ENCODE measurements around the gene SHOX. TPM values are rescaled to one million over a fixed set of nuclear protein-coding genes. Genes with fewer than 3 reads are reported as not detected.

Gene SHOX
- total RNA-seq, 3 donors from 2014 or later (not counting 1 experiment from before 2014, with no cell fraction given) = not detected

DNA sequence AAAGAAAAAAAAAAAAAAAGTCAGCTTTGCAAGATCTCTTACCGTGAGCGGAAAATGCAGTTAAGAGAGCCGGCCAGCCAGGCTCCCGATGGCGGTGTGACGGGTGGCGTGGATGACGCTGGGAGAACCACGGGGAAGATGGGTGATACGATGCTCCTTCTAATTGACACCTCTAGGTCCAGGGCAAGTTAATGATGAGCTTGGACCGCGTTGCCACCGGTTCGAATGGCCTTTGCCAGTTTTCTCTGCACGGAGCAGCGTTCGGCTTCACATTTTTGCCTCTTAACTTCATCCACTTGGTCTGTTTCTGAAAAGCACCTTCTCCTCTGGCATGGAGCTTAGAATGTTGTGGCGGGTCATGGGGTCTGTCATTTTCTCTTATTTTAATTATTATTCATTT, 33.2 kb downstream of the SHOX start:
- Mint-ChIP-seq H3K4me3 (no peak overlapping the region), H3K4me1 (no peaks in the 10 kb centered on the region), H3K27ac (no peak overlapping the region), H3K27me3 (ENCODE audit: low read depth in 2 of 2) (no peaks in the 10 kb centered on the region), H3K36me3 (no peaks in the 10 kb centered on the region), H3K9me3 (peaks cover 0 to 3% of the 10 kb centered on the region in 2 donors)
- TF ChIP-seq, protein P1, sequence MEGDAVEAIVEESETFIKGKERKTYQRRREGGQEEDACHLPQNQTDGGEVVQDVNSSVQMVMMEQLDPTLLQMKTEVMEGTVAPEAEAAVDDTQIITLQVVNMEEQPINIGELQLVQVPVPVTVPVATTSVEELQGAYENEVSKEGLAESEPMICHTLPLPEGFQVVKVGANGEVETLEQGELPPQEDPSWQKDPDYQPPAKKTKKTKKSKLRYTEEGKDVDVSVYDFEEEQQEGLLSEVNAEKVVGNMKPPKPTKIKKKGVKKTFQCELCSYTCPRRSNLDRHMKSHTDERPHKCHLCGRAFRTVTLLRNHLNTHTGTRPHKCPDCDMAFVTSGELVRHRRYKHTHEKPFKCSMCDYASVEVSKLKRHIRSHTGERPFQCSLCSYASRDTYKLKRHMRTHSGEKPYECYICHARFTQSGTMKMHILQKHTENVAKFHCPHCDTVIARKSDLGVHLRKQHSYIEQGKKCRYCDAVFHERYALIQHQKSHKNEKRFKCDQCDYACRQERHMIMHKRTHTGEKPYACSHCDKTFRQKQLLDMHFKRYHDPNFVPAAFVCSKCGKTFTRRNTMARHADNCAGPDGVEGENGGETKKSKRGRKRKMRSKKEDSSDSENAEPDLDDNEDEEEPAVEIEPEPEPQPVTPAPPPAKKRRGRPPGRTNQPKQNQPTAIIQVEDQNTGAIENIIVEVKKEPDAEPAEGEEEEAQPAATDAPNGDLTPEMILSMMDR (IDR thresholded peaks at IDR 0.05) = no peak
- ATAC-seq (no peak), DNase-seq (no peak)
- Histone ChIP-seq H3K27ac (ENCODE audit: low read length) (no peak overlapping the region), H3K36me3 (ENCODE audit: control insufficient read depth, insufficient read depth, low read length) (no peaks in the 10 kb centered on the region), H3K4me3 (ENCODE audit: low read length) (no peak overlapping the region), H3K4me1 (ENCODE audit: control insufficient read depth, insufficient read depth, low read length) (no peaks in the 10 kb centered on the region), H3K9me3 (ENCODE audit: control insufficient read depth, insufficient read depth, low read length) (no peaks in the 10 kb centered on the region), H3K27me3 (ENCODE audit: control insufficient read depth, insufficient read depth, low read length) (no peaks in the 10 kb centered on the region)
- intact Hi-C loops (cut with micrococcal nuclease) = no loop called here
- WGBS (ENCODE audit: insufficient coverage) = 96% methylated on average over 17 of the region's 18 CpGs

GRCh38 chrX:666762-667720, 36.5 kb downstream of the SHOX start:
- 75% methylated on average over 27 of the region's 27 CpGs for WGBS (ENCODE audit: insufficient coverage)
- Histone ChIP-seq H3K27ac (ENCODE audit: low read length) (no peak overlapping the region), H3K9me3 (ENCODE audit: control insufficient read depth, insufficient read depth, low read length) (no peaks in the 10 kb centered on the region), H3K27me3 (ENCODE audit: control insufficient read depth, insufficient read depth, low read length) (no peaks in the 10 kb centered on the region), H3K36me3 (ENCODE audit: control insufficient read depth, insufficient read depth, low read length) (no peaks in the 10 kb centered on the region), H3K4me1 (ENCODE audit: control insufficient read depth, insufficient read depth, low read length) (no peaks in the 10 kb centered on the region), H3K4me3 (ENCODE audit: low read length) (no peak overlapping the region)
- H3K27me3 Mint-ChIP-seq (ENCODE audit: low read depth in 2 of 2) = no peaks in the 10 kb centered on the region
- no peak for ATAC-seq
- peaks cover 0 to 3% of the 10 kb centered on the region in 2 donors for H3K9me3 Mint-ChIP-seq
- TF ChIP-seq, protein P1 (IDR thresholded peaks at IDR 0.05) = no peak
- no peak overlapping the region for H3K4me3 Mint-ChIP-seq
- DNase-seq = no peak
- no peaks in the 10 kb centered on the region for H3K36me3 Mint-ChIP-seq
- intact Hi-C loops (cut with micrococcal nuclease) = no loop called here
- no peak overlapping the region for H3K27ac Mint-ChIP-seq
- no peaks in the 10 kb centered on the region for H3K4me1 Mint-ChIP-seq

DNA sequence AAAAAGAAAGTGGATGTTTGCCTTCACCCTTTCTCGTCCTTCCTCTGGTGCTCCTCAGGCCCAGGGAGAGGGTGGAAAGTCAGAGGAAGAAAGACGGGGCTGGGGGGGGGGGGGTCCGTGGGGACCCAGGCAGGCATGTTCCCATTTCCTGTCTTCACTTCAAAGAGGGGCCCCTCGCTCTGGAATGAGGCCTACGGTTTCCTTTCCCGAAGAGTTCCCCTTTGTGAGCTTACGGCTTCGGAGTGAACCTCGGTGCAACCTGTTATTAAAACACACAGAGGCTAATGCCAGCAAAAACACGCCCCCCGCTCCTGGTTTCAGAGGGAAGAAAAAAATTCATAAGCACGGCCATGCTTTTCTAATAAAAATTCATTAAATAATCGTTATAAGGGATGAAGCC, 40.1 kb downstream of the SHOX start:
- H3K4me3 Mint-ChIP-seq = no peak overlapping the region
- intact Hi-C loops (cut with micrococcal nuclease) = no loop called here
- no peaks in the 10 kb centered on the region for H3K27me3 Mint-ChIP-seq (ENCODE audit: low read depth in 2 of 2)
- TF ChIP-seq, protein P1 (IDR thresholded peaks at IDR 0.05) = no peak
- Histone ChIP-seq H3K27ac (ENCODE audit: low read length) (no peak overlapping the region), H3K4me3 (ENCODE audit: low read length) (no peak overlapping the region), H3K9me3 (ENCODE audit: control insufficient read depth, insufficient read depth, low read length) (no peaks in the 10 kb centered on the region), H3K36me3 (ENCODE audit: control insufficient read depth, insufficient read depth, low read length) (no peaks in the 10 kb centered on the region), H3K27me3 (ENCODE audit: control insufficient read depth, insufficient read depth, low read length) (no peaks in the 10 kb centered on the region), H3K4me1 (ENCODE audit: control insufficient read depth, insufficient read depth, low read length) (no peaks in the 10 kb centered on the region)
- no peaks in the 10 kb centered on the region for H3K4me1 Mint-ChIP-seq
- ATAC-seq (no peak), DNase-seq (no peak)
- WGBS (ENCODE audit: insufficient coverage) = 8% methylated on average over 11 of the region's 13 CpGs
- peaks cover 0 to 1% of the 10 kb centered on the region in 2 donors for H3K9me3 Mint-ChIP-seq
- H3K36me3 Mint-ChIP-seq = no peaks in the 10 kb centered on the region
- H3K27ac Mint-ChIP-seq = no peak overlapping the region

All from natural killer cell (primary cell).